HuH-7.5 (cell line): ENCODE data around the gene PRRG4.
"Not testable (repeated sequence)": the region's sequence is repeated elsewhere in the genome, so short reads cannot be mapped to it uniquely, and the experiment has no call there.

Experiments used
- DNase-seq: peaks from one replicate; pipeline ENCODE4 v3.0.0; 2011; ENCODE audit warnings: low spot score

PRRG4 gene

GRCh38 chr11:32829680-32830412, at the start of gene PRRG4:
Gene PRRG4, plus strand, starts transcription at chr11:32829927. Its CDS starts 603 bp downstream, at chr11:32830530.
- peak; percentile 34 for DNase-seq

- DNase-seq = not testable (repeated sequence)
These were observed 48.9 kb upstream of the PRRG4 start for GRCh38 chr11:32780839-32781238.

GRCh38 chr11:32781721-32782120, 48.0 kb upstream of the PRRG4 start:
- DNase-seq = no peak

- no peak for DNase-seq
These were observed 44.5 kb upstream of the PRRG4 start for GRCh38 chr11:32785262-32785661.

GRCh38 chr11:32786811-32787210, 42.9 kb upstream of the PRRG4 start:
- DNase-seq = no peak

- DNase-seq = no peak
These were observed 38.8 kb upstream of the PRRG4 start for GRCh38 chr11:32790916-32791315.

- no peak for DNase-seq
These were observed 37.4 kb upstream of the PRRG4 start for GRCh38 chr11:32792111-32792947.

GRCh38 chr11:32792948-32793475, 36.7 kb upstream of the PRRG4 start:
- no peak for DNase-seq

GRCh38 chr11:32794439-32794838, 35.3 kb upstream of the PRRG4 start, which contains the start of gene CCDC73:
Gene CCDC73, minus strand, starts transcription at chr11:32794662. Its CDS starts 34,419 bp downstream, at chr11:32760243.
- DNase-seq = no peak

- no peak for DNase-seq
These were observed 33.3 kb upstream of the PRRG4 start for GRCh38 chr11:32796425-32796824.

- peak; percentile 28 for DNase-seq
These were observed 20.4 kb upstream of the PRRG4 start for GRCh38 chr11:32809313-32809712.

- DNase-seq = no peak
These were observed 12.4 kb upstream of the PRRG4 start for GRCh38 chr11:32817181-32817851.

- no peak for DNase-seq
These were observed 11.9 kb upstream of the PRRG4 start for GRCh38 chr11:32817852-32818183.

- no peak for DNase-seq
These were observed 10.5 kb upstream of the PRRG4 start for GRCh38 chr11:32819187-32819586.

GRCh38 chr11:32820497-32820896, 9.2 kb upstream of the PRRG4 start:
- DNase-seq = no peak

- no peak for DNase-seq
These were observed 8.2 kb upstream of the PRRG4 start for GRCh38 chr11:32821517-32821916.

- DNase-seq = no peak
These were observed 7.7 kb upstream of the PRRG4 start for GRCh38 chr11:32821917-32822560.

GRCh38 chr11:32823617-32824016, 6.1 kb upstream of the PRRG4 start:
- DNase-seq = not testable (repeated sequence)

- no peak for DNase-seq
These were observed 3.6 kb upstream of the PRRG4 start for GRCh38 chr11:32826113-32826512.

- DNase-seq = no peak
These were observed 2.5 kb upstream of the PRRG4 start for GRCh38 chr11:32827276-32827675.

GRCh38 chr11:32829157-32829679, 509 bp upstream of the PRRG4 start:
- no peak for DNase-seq

- peak; percentile 59 for DNase-seq
These were observed 649 bp downstream of the PRRG4 start for GRCh38 chr11:32830413-32830738.
